ENCODE measurements around the gene BICDL2. TPM values are rescaled to one million over a fixed set of nuclear protein-coding genes. Genes with fewer than 3 reads are reported as not detected.

Gene BICDL2
- total RNA-seq, 4 donors from 2014 or later, result 58.4 to 77.6 (median 69.3) TPM

DNA sequence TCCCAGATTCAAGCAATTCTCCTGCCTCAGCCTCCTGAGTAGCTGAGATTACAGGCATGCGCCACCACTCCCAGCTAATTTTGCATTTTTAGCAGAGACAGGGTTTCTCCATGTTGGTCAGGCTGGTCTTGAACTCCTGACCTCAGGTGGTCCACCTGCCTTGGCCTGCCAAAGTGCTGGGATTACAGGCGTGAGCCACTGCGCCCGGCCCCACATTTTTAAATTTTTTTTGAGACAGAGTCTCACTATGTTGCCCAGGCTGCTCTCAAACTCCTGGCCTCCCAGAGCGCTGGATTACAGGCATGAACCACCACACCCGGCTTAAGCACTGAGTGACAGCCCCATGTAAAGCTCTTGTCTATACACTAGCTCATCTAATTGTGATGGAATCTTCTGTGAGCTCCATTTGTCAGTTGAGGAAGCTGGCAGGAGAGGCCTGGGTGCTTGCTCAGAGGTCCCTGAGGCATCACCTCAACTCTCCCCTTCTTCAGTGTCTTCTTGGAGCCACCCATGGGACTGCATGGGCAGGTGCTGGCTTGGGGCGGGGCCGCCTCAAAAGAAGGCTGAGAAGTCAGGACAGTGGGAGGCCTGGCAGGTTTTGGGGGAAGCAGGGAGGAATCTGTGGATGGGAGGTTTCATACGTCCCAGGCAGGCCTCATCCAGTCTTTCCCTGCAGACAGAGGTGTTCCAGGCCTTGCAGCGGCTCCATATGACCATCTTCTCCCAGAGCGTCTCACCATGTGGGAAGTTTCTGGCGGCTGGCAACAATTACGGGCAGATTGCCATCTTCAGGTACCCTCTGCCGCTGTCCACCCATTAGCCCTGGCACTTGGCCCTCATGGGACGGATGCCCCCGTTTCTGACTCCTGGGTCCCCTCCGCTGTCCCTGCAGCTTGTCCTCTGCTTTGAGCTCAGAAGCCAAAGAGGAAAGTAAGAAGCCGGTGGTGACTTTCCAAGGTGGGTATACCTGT is 11.4 kb downstream of the BICDL2 start:
- TF ChIP-seq EP300 (IDR thresholded peaks at IDR 0.05) (no peak), POLR2A (IDR thresholded peaks at IDR 0.05) (no peak), CTCF (IDR thresholded peaks at IDR 0.05) (no peak), POLR2AphosphoS5 (IDR thresholded peaks at IDR 0.05) (no peak)
- WGBS, result 87% methylated on average over 13 of the region's 18 CpGs
- Histone ChIP-seq H3K36me3 (peaks cover 19% of the 10 kb centered on the region), H3K4me3 (no peak overlapping the region), H3K27me3 (peaks cover 15% of the 10 kb centered on the region), H3K4me1 (peaks cover 72% of the 10 kb centered on the region), H3K27ac (no peak overlapping the region), H3K9me3 (no peaks in the 10 kb centered on the region)
- DNase-seq (ENCODE audit: low spot score in 2 of 2), result no peak

DNA sequence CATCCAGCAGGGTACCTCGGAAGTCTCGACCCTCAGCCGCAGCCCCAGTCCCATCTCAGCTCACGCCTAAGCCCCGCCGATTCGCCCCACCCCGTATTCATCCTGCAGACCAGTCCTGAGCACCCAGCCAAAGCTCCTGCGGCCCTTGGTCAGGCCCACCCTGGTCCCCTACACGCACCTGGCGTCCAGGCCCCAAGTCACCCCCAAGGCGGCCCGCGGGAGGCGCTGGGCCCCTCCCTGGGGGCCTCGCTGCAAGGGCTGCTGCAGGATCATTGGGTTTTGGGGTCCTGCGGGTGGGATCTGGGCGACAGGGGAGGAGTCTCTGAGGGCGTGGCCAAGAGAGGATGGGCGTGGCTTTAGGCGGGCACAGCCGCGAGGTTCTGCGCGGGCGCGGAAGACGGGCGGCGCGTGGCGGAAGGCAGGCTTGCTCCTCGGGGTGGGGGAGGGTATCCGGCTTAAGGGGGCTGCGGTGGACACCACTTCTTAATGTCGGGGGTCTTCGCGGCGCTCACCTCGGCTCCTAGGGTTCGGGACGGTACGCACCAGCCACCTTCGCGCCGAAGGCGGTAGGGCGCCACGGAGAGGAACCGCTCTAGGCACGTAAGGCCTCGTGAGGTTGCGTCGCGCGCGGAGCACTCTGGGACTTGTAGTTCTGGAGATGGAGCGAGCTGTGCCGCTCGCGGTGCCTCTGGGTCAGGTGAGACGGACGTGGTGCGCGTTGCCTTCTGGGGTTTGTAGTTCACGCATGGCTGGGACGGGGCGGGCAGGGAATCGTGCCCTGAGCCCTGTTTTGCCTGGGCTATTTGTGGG is 12.9 kb downstream of the BICDL2 start, which contains the start of the genes HCFC1R1 and THOC6:
HCFC1R1 (minus strand) TSS at position 274 of the 810 bp plus-strand sequence; CDS start at position 273, 1 bp downstream.
THOC6 (plus strand) TSS at position 367 of the 810 bp plus-strand sequence; CDS start at position 659, 292 bp downstream.
- peak within 1 kb of the TSS; percentile 60 for H3K4me3 ChIP-seq
- 0% methylated on average over 31 of the region's 69 CpGs for WGBS
- H3K36me3 ChIP-seq, result peaks cover 19% of the 10 kb centered on the region
- no peaks in the 10 kb centered on the region for H3K9me3 ChIP-seq
- peak; percentile 98 for DNase-seq (ENCODE audit: low spot score in 2 of 2)
- peaks cover 5% of the 10 kb centered on the region for H3K27me3 ChIP-seq
- peak within 1 kb of the TSS; percentile 90 for H3K27ac ChIP-seq
- peaks cover 68% of the 10 kb centered on the region for H3K4me1 ChIP-seq
- TF ChIP-seq CTCF (IDR thresholded peaks at IDR 0.05) (no peak), POLR2AphosphoS5 (IDR thresholded peaks at IDR 0.05) (peak; percentile 49 to 73 (median 53))

GRCh38 chr16:3023415-3023668 is 13.4 kb downstream of the BICDL2 start:
- H3K4me3 ChIP-seq, result peak overlapping the region; percentile 60
- 5% methylated on average over 3 of the region's 6 CpGs for WGBS
- TF ChIP-seq POLR2AphosphoS5 (IDR thresholded peaks at IDR 0.05), result no peak
- TF ChIP-seq CTCF (IDR thresholded peaks at IDR 0.05), result no peak
- TF ChIP-seq POLR2A (IDR thresholded peaks at IDR 0.05), result no peak
- no peak for TF ChIP-seq EP300 (IDR thresholded peaks at IDR 0.05)
- peaks cover 19% of the 10 kb centered on the region for H3K36me3 ChIP-seq
- no peak for DNase-seq (ENCODE audit: low spot score in 2 of 2)
- peaks cover 64% of the 10 kb centered on the region for H3K4me1 ChIP-seq
- H3K9me3 ChIP-seq, result no peaks in the 10 kb centered on the region
- H3K27me3 ChIP-seq, result peaks cover 10% of the 10 kb centered on the region
- peak overlapping the region; percentile 90 for H3K27ac ChIP-seq

GRCh38 chr16:3022684-3023414 is 13.9 kb downstream of the BICDL2 start:
- 13% methylated on average over 6 of the region's 8 CpGs for WGBS
- TF ChIP-seq POLR2AphosphoS5 (IDR thresholded peaks at IDR 0.05), result no peak
- TF ChIP-seq POLR2A (IDR thresholded peaks at IDR 0.05), result no peak
- no peak for TF ChIP-seq EP300 (IDR thresholded peaks at IDR 0.05)
- no peak for TF ChIP-seq CTCF (IDR thresholded peaks at IDR 0.05)
- Histone ChIP-seq H3K27me3 (peaks cover 15% of the 10 kb centered on the region), H3K36me3 (peaks cover 19% of the 10 kb centered on the region), H3K4me3 (peak overlapping the region; percentile 60), H3K9me3 (no peaks in the 10 kb centered on the region), H3K4me1 (peaks cover 64% of the 10 kb centered on the region), H3K27ac (peak overlapping the region; percentile 90)
- DNase-seq (ENCODE audit: low spot score in 2 of 2), result no peak

Data from suprapubic skin (tissue), 4 donors.